HEK293 (cell line): ENCODE results near the gene FAM83D.

Source experiments
- CTCF ChIA-PET: fragments of 350-600 bp; formaldehyde crosslinking; extraction: SDS; loops from one replicate; lab custom pipeline; 2021; ENCODE audit warnings: antibody characterized with exemption; lab: Yijun Ruan, JAX
- POLR2A ChIA-PET: fragments of 300-600 bp; formaldehyde crosslinking; extraction: SDS; loops from one replicate; lab custom pipeline; 2020; ENCODE audit warnings: antibody characterized with exemption, inconsistent platforms; lab: Yijun Ruan, JAX
- H3K27ac ChIP-seq: fragments of 200-500 bp; sonication (Bioruptor generic); 2 replicates; pipeline ENCODE4 v1.5.1; 2014; ENCODE audit warnings: low read depth, low read length, control low read depth, inconsistent platforms; ENCODE audit errors: extremely low read depth
- H3K36me3 ChIP-seq, 2 experiments: fragments of 200-500 bp in 1 of 2; sonication (Bioruptor generic) in 1 of 2; 1 replicate in 1 of 2; 2 replicates in 1 of 2; pipeline ENCODE4 v1.5.1; 2014 to 2017; ENCODE audit warnings: inconsistent platforms in 2 of 2, low read length in 2 of 2; ENCODE audit not compliant: control insufficient read depth in 2 of 2, insufficient read depth in 1 of 2
- H3K4me1 ChIP-seq: fragments of 200-500 bp; sonication (Bioruptor generic); 2 replicates; pipeline ENCODE4 v1.5.1; 2014; ENCODE audit warnings: mild to moderate bottlenecking, low read length, inconsistent platforms; ENCODE audit not compliant: control insufficient read depth, insufficient read depth
- H3K4me3 ChIP-seq: 2 replicates; pipeline ENCODE4 v1.5.1; 2011; ENCODE audit warnings: low read depth, mild to moderate bottlenecking, control low read depth, low read length, moderate library complexity
- H3K9me3 ChIP-seq: fragments of 200-500 bp; sonication (Bioruptor generic); 2 replicates; pipeline ENCODE4 v1.5.1; 2014; ENCODE audit warnings: low read depth, low read length, inconsistent platforms; ENCODE audit not compliant: control insufficient read depth, insufficient read depth
- INSM2 ChIP-seq: fragments of 450-650 bp; formaldehyde crosslinking; IDR thresholded peaks from 2 replicates; pipeline ENCODE4 v1.5.1; 2016; ENCODE audit warnings: missing biosample characterization, missing genetic modification characterization
- KLF16 ChIP-seq: fragments of 450-650 bp; formaldehyde crosslinking; IDR thresholded peaks from 2 replicates; pipeline ENCODE4 v1.5.1; 2017; ENCODE audit warnings: missing biosample characterization, missing genetic modification characterization
- KLF17 ChIP-seq: fragments of 450-650 bp; formaldehyde crosslinking; IDR thresholded peaks from 2 replicates; pipeline ENCODE4 v1.5.1; 2016; ENCODE audit warnings: missing biosample characterization, missing genetic modification characterization
- REST ChIP-seq: fragments of 450-650 bp; formaldehyde crosslinking; IDR thresholded peaks from 2 replicates; pipeline ENCODE4 v1.5.1; 2016; ENCODE audit warnings: missing biosample characterization, missing genetic modification characterization
- ZBTB6 ChIP-seq: fragments of 450-650 bp; formaldehyde crosslinking; IDR thresholded peaks from 2 replicates; pipeline ENCODE4 v1.5.1; 2017; ENCODE audit warnings: missing biosample characterization, missing genetic modification characterization
- ZNF2 ChIP-seq: fragments of 450-650 bp; formaldehyde crosslinking; IDR thresholded peaks from 2 replicates; pipeline ENCODE4 v1.5.1; 2016; ENCODE audit warnings: missing biosample characterization, missing genetic modification characterization
- ZNF221 ChIP-seq: fragments of 450-650 bp; formaldehyde crosslinking; IDR thresholded peaks from 2 replicates; pipeline ENCODE4 v1.5.1; 2017; ENCODE audit warnings: missing biosample characterization, missing genetic modification characterization, borderline replicate concordance
- ZNF26 ChIP-seq: fragments of 450-650 bp; formaldehyde crosslinking; IDR thresholded peaks from 2 replicates; pipeline ENCODE4 v1.5.1; 2016; ENCODE audit warnings: missing biosample characterization, missing genetic modification characterization
- ZNF350 ChIP-seq: fragments of 450-650 bp; formaldehyde crosslinking; IDR thresholded peaks from 2 replicates; pipeline ENCODE4 v1.5.0; 2017; ENCODE audit warnings: missing biosample characterization, mild to moderate bottlenecking, missing genetic modification characterization
- ZNF362 ChIP-seq: fragments of 450-650 bp; formaldehyde crosslinking; IDR thresholded peaks from 2 replicates; pipeline ENCODE4 v1.5.1; 2016; ENCODE audit warnings: missing biosample characterization, missing genetic modification characterization
- ZNF423 ChIP-seq: fragments of 450-650 bp; formaldehyde crosslinking; IDR thresholded peaks from 2 replicates; pipeline ENCODE4 v1.5.1; 2016; ENCODE audit warnings: missing biosample characterization, missing genetic modification characterization
- ZNF514 ChIP-seq: fragments of 450-650 bp; formaldehyde crosslinking; IDR thresholded peaks from 2 replicates; pipeline ENCODE4 v1.5.1; 2016; ENCODE audit warnings: missing biosample characterization, missing genetic modification characterization
- ZNF518A ChIP-seq: fragments of 450-650 bp; formaldehyde crosslinking; conservative IDR thresholded peaks from 2 replicates; pipeline ENCODE4 v1.5.1; 2016; ENCODE audit warnings: low read depth, missing biosample characterization, missing genetic modification characterization
- ZNF623 ChIP-seq: fragments of 450-650 bp; formaldehyde crosslinking; IDR thresholded peaks from 2 replicates; pipeline ENCODE4 v1.5.1; 2016; ENCODE audit warnings: missing biosample characterization, missing genetic modification characterization
- ZNF629 ChIP-seq: fragments of 450-650 bp; formaldehyde crosslinking; IDR thresholded peaks from 2 replicates; pipeline ENCODE4 v1.5.1; 2017; ENCODE audit warnings: missing biosample characterization, missing genetic modification characterization
- ZNF768 ChIP-seq: fragments of 450-650 bp; formaldehyde crosslinking; IDR thresholded peaks from 2 replicates; pipeline ENCODE4 v1.5.1; 2018; ENCODE audit warnings: missing biosample characterization, mild to moderate bottlenecking, missing genetic modification characterization
- ZNF837 ChIP-seq: fragments of 450-650 bp; formaldehyde crosslinking; IDR thresholded peaks from 2 replicates; pipeline ENCODE4 v1.5.1; 2016; ENCODE audit warnings: missing biosample characterization, missing genetic modification characterization
- ZNF843 ChIP-seq: fragments of 450-650 bp; formaldehyde crosslinking; IDR thresholded peaks from 2 replicates; pipeline ENCODE4 v1.5.1; 2016; ENCODE audit warnings: missing biosample characterization, missing genetic modification characterization
- ZSCAN16 ChIP-seq: fragments of 450-650 bp; formaldehyde crosslinking; IDR thresholded peaks from 2 replicates; pipeline ENCODE4 v1.5.1; 2016; ENCODE audit warnings: missing biosample characterization, missing genetic modification characterization

The FAM83D gene

GRCh38 chr20:38962928-38963401, 36.7 kb downstream of the FAM83D start:
- TF ChIP-seq KLF16 = no peak
- no peak for TF ChIP-seq ZNF514 (tag by site-specific recombination)
- no peak for TF ChIP-seq ZSCAN16 (tag by site-specific recombination)
- TF ChIP-seq ZNF350 (tag by site-specific recombination) = no peak
- TF ChIP-seq ZNF768 (tag by site-specific recombination) = no peak
- TF ChIP-seq ZNF629 = no peak
- TF ChIP-seq INSM2 = no peak
- TF ChIP-seq ZNF221 (tag by site-specific recombination) = no peak
- TF ChIP-seq ZNF518A (tag by site-specific recombination) = no peak
- no peak for TF ChIP-seq ZBTB6 (tag by site-specific recombination)
- TF ChIP-seq, all 188 proteins: peak for 0
- ChIA-PET POLR2A (interaction anchor here (1.2 to 2.9 kb wide), 3 partner anchors 14 to 36 kb away, joined by 3 to 37 read pairs (median 4); partner anchors contain the start of gene FAM83D), CTCF (interaction anchor here (0.7 to 2.8 kb wide), 3 partner anchors 36 to 86 kb away, joined by 3 to 9 read pairs (median 5); partner anchors contain the start of gene FAM83D)
- Histone ChIP-seq H3K4me1 (peaks cover 4% of the 10 kb centered on the region; the same call in 1 of the 2 replicates), H3K9me3 (no peaks in the 10 kb centered on the region), H3K36me3 (peaks cover 0 to 11% of the 10 kb centered on the region in 2 experiments; a peak in 2 of 3 replicates), H3K4me3 (peak overlapping the region; percentile 99), H3K27ac (peak overlapping the region; percentile 71; the same call in 1 of the 2 replicates)

GRCh38 chr20:38963745-38964144, 37.5 kb downstream of the FAM83D start:
- ChIA-PET POLR2A (no interaction called here), CTCF (interaction anchor here (1.9 to 2.8 kb wide), 2 partner anchors 37 to 86 kb away, joined by 5 to 9 read pairs; partner anchors contain the start of gene FAM83D)
- no peak for TF ChIP-seq ZNF837 (tag by site-specific recombination)
- no peak for TF ChIP-seq ZNF26
- TF ChIP-seq ZNF423 (tag by site-specific recombination) = no peak
- TF ChIP-seq ZNF843 (tag by site-specific recombination) = no peak
- no peak for TF ChIP-seq ZNF362 (tag by site-specific recombination)
- no peak for TF ChIP-seq ZNF623 (tag by site-specific recombination)
- TF ChIP-seq KLF17 (tag by site-specific recombination) = no peak
- no peak for TF ChIP-seq ZNF2 (tag by site-specific recombination)
- no peak for TF ChIP-seq REST
- Histone ChIP-seq H3K9me3 (no peaks in the 10 kb centered on the region), H3K27ac (no peak overlapping the region), H3K4me3 (no peak overlapping the region), H3K36me3 (peaks cover 4 to 13% of the 10 kb centered on the region in 2 experiments; a peak in 2 of 3 replicates), H3K4me1 (peaks cover 4% of the 10 kb centered on the region; the same call in 1 of the 2 replicates)
